K562 (cell line): ENCODE measurements around the gene ATPAF2. TPM values are rescaled to one million over a fixed set of nuclear protein-coding genes. Genes with fewer than 3 reads are reported as not detected.
A peak's percentile ranks its signal among the peaks of the same experiment; 100 is the strongest.

Experiments used
- CEBPG ChIP-seq, 3 experiments: fragments of 200-800 bp in 1 of 3; sonication (Bioruptor generic) in 1 of 3; sonication (generic) in 1 of 3; formaldehyde crosslinking in 1 of 3; IDR thresholded peaks in 2 of 3; conservative IDR thresholded peaks in 1 of 3; 2 replicates each; pipeline versions ENCODE4 v1.6.1 to v1.8.0; 2016 to 2022; ENCODE audit warnings: missing compliant biosample characterization in 2 of 3, missing genetic modification characterization in 2 of 3, mild to moderate bottlenecking in 1 of 3, missing genetic modification reagents in 1 of 3
- MAFF ChIP-seq: IDR thresholded peaks from 2 replicates; pipeline ENCODE4 v1.6.1; 2012; ENCODE audit warnings: low read length, improper control_type of control experiment
- MCM3 ChIP-seq: fragments of 450-650 bp; IDR thresholded peaks from 2 replicates; pipeline ENCODE4 v1.6.1; 2016
- MTF1 ChIP-seq: fragments of 250-450 bp; sonication (Bioruptor Pico); IDR thresholded peaks from 2 replicates; pipeline ENCODE4 v1.9.0; 2021; ENCODE audit warnings: moderate library complexity, mild to moderate bottlenecking, inconsistent platforms, borderline replicate concordance
- MYC ChIP-seq, 2 experiments: fragments of 250-450 bp in 1 of 2; sonication (Bioruptor Pico) in 1 of 2; IDR thresholded peaks; 2 replicates each; pipeline versions ENCODE4 v1.5.1 to v1.6.1; 2012 to 2021; ENCODE audit warnings: low read depth in 2 of 2, borderline replicate concordance in 1 of 2, improper control_type of control experiment in 1 of 2, low read length in 1 of 2, mild to moderate bottlenecking in 1 of 2, moderate library complexity in 1 of 2
- NR2C2 ChIP-seq, 2 experiments: fragments of 200-800 bp in 1 of 2; sonication (Bioruptor generic) in 1 of 2; sonication (generic) in 1 of 2; formaldehyde crosslinking in 1 of 2; IDR thresholded peaks; 2 replicates each; pipeline versions ENCODE4 v1.6.1 to v1.8.0; 2016 to 2022; ENCODE audit warnings: mild to moderate bottlenecking in 1 of 2, missing compliant biosample characterization in 1 of 2, missing genetic modification characterization in 1 of 2, missing genetic modification reagents in 1 of 2
- SP1 ChIP-seq: sonication (generic); formaldehyde crosslinking; IDR thresholded peaks from 2 replicates; pipeline ENCODE4 v1.8.1; 2022; ENCODE audit warnings: mild to moderate bottlenecking, missing genetic modification reagents
- SP2 ChIP-seq: IDR thresholded peaks from 2 replicates; pipeline ENCODE4 v1.6.1; 2011; ENCODE audit warnings: mild to moderate bottlenecking, low read depth, low read length, moderate library complexity; ENCODE audit not compliant: poor library complexity, severe bottlenecking; ENCODE audit errors: extremely low read depth
- TCF7L2 ChIP-seq: fragments of 150-350 bp; IDR thresholded peaks from 2 replicates; pipeline ENCODE4 v1.6.1; 2016; ENCODE audit warnings: low read depth, mild to moderate bottlenecking, low read length, moderate library complexity
- TGIF2 ChIP-seq: sonication (generic); formaldehyde crosslinking; IDR thresholded peaks from 2 replicates; pipeline ENCODE4 v1.8.1; 2022; ENCODE audit warnings: mild to moderate bottlenecking, missing genetic modification reagents, moderate library complexity
- ZNF551 ChIP-seq: fragments of 250-450 bp; sonication (Bioruptor Pico); IDR thresholded peaks from 2 replicates; pipeline ENCODE4 v1.5.0; 2021; ENCODE audit warnings: mild to moderate bottlenecking, moderate library complexity
- polyA plus RNA-seq, 8 experiments: library from polyadenylated mRNA; depleted of rRNA in 4 of 8; stranded (reverse) in 5 of 8; unstranded in 3 of 8; fragments of >200 nt; fragmentation: Nextera tagmentation in 2 of 8; fragmentation: Illumina TruSeq in 1 of 8; extraction: Ambion mirVana in 2 of 8; extraction: Trizol in 1 of 8; gene quantifications; 2 replicates each; pipeline versions ENCODE4 v1.2.1 to v1.2.3, GENCODE V29; 2011 to 2014; ENCODE audit warnings: inconsistent platforms in 1 of 8, missing spikeins in 1 of 8
- total RNA-seq, 7 experiments: library from RNA; depleted of rRNA in 6 of 7; stranded (reverse); fragments of >200 nt in 6 of 7; fragmentation: Illumina TruSeq in 2 of 7; extraction: Trizol in 2 of 7; gene quantifications; 2 replicates each; pipeline versions ENCODE4 v1.2.1 to v1.2.3, GENCODE V29; 2011 to 2021; ENCODE audit warnings: low replicate concordance in 1 of 7
- TF ChIP-seq, protein P1 (sequence below): fragments of 450-650 bp; IDR thresholded peaks from 2 replicates; pipeline ENCODE4 v1.6.1; 2016; ENCODE audit warnings: low read depth
- TF ChIP-seq, protein P2 (sequence below): IDR thresholded peaks from 2 replicates; pipeline ENCODE4 v1.6.1; 2014; ENCODE audit warnings: antibody characterized with exemption
- TF ChIP-seq, protein P3 (sequence below): fragments of 450-650 bp; formaldehyde crosslinking; IDR thresholded peaks from 2 replicates; pipeline ENCODE4 v1.4.0; 2020; ENCODE audit warnings: mild to moderate bottlenecking, moderate library complexity

Gene ATPAF2
- total and polyA plus RNA-seq, 9 of the 15 experiments (the other 6 are each of a cell fraction or from before 2014, with no cell fraction given) = 2.1 to 19.2 (median 11.3) TPM

DNA sequence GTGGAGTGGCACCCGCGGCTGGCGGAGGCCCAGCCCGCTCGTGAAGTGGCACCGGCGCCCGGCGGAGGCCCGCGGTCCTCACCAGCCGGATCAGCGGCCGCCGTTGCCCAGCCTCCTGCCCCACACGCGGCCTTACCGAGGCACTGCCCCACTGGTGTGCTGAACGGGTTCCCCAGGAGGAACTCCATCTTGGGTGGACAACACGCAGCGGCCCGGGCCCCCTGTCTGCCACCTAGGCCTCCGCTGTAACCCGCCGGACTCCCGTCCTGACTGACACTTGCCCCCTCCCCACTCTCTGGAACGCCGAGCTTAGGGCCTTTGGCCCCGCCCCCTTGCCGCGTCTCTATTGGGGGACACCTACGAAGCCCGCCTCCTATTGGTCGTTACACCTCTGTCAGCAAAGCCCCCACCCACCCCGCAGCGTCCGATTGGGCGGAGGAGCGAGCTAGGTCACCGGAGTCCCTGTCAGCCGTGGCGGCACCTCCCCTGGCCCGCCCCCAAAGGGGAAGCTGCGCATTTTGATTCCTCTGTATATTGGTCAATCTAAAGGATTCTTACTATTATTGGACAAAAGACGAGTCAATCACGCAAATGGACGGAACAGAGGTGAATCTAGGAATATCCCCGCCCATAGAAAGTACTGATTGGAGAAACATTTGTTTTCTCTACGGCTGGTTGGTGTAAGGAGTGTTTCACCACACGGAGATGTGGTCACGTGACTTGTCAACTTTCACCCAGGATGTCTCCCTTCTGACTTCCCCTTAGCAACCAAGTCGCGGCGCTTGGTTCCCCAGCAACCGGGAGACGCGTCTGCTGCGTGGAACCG lies 66.6 kb downstream of the ATPAF2 start, which contains the start of the genes DRC3 and TOM1L2 (continued):
- TF ChIP-seq CEBPG (CRISPR knock-in tag; IDR thresholded peaks at IDR 0.05) = no peak
- TF ChIP-seq CEBPG (tag; conservative IDR thresholded peaks at IDR 0.05 in 1 of 2, IDR thresholded peaks at IDR 0.05 in 1 of 2) = peak; percentile 62 to 66; a peak in 3 of 4 replicates
- TF ChIP-seq NR2C2 (CRISPR knock-in tag; IDR thresholded peaks at IDR 0.05) = peak; percentile 89
- TF ChIP-seq NR2C2 (tag; IDR thresholded peaks at IDR 0.05) = peak; percentile 99
- TF ChIP-seq MAFF = no peak
- TF ChIP-seq, protein P1, sequence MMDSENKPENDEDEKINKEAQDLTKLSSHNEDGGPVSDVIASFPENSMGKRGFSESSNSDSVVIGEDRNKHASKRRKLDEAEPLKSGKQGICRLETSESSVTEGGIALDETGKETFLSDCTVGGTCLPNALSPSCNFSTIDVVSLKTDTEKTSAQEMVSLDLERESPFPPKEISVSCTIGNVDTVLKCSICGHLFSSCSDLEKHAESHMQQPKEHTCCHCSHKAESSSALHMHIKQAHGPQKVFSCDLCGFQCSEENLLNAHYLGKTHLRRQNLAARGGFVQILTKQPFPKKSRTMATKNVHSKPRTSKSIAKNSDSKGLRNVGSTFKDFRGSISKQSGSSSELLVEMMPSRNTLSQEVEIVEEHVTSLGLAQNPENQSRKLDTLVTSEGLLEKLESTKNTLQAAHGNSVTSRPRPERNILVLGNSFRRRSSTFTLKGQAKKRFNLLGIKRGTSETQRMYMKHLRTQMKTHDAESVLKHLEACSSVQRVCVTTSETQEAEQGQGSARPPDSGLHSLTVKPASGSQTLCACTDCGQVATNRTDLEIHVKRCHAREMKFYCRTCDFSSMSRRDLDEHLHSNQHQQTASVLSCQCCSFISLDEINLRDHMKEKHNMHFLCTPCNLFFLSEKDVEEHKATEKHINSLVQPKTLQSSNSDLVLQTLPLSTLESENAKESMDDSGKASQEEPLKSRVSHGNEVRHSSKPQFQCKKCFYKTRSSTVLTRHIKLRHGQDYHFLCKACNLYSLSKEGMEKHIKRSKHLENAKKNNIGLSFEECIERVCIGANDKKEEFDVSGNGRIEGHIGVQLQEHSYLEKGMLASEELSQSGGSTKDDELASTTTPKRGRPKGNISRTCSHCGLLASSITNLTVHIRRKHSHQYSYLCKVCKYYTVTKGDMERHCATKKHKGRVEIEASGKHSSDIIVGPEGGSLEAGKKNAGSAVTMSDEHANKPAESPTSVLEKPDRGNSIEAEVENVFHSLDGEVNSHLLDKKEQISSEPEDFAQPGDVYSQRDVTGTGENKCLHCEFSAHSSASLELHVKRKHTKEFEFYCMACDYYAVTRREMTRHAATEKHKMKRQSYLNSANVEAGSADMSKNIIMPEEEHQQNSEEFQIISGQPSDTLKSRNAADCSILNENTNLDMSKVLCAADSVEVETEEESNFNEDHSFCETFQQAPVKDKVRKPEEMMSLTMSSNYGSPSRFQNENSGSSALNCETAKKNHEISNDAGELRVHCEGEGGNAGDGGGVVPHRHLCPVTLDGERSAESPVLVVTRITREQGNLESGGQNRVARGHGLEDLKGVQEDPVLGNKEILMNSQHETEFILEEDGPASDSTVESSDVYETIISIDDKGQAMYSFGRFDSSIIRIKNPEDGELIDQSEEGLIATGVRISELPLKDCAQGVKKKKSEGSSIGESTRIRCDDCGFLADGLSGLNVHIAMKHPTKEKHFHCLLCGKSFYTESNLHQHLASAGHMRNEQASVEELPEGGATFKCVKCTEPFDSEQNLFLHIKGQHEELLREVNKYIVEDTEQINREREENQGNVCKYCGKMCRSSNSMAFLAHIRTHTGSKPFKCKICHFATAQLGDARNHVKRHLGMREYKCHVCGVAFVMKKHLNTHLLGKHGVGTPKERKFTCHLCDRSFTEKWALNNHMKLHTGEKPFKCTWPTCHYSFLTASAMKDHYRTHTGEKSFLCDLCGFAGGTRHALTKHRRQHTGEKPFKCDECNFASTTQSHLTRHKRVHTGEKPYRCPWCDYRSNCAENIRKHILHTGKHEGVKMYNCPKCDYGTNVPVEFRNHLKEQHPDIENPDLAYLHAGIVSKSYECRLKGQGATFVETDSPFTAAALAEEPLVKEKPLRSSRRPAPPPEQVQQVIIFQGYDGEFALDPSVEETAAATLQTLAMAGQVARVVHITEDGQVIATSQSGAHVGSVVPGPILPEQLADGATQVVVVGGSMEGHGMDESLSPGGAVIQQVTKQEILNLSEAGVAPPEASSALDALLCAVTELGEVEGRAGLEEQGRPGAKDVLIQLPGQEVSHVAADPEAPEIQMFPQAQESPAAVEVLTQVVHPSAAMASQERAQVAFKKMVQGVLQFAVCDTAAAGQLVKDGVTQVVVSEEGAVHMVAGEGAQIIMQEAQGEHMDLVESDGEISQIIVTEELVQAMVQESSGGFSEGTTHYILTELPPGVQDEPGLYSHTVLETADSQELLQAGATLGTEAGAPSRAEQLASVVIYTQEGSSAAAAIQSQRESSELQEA = no peak
- TF ChIP-seq, protein P2, sequence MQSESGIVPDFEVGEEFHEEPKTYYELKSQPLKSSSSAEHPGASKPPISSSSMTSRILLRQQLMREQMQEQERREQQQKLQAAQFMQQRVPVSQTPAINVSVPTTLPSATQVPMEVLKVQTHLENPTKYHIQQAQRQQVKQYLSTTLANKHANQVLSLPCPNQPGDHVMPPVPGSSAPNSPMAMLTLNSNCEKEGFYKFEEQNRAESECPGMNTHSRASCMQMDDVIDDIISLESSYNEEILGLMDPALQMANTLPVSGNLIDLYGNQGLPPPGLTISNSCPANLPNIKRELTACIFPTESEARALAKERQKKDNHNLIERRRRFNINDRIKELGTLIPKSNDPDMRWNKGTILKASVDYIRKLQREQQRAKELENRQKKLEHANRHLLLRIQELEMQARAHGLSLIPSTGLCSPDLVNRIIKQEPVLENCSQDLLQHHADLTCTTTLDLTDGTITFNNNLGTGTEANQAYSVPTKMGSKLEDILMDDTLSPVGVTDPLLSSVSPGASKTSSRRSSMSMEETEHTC = peak; percentile 71; the same call in 1 of the 2 replicates
- TF ChIP-seq, protein P3, sequence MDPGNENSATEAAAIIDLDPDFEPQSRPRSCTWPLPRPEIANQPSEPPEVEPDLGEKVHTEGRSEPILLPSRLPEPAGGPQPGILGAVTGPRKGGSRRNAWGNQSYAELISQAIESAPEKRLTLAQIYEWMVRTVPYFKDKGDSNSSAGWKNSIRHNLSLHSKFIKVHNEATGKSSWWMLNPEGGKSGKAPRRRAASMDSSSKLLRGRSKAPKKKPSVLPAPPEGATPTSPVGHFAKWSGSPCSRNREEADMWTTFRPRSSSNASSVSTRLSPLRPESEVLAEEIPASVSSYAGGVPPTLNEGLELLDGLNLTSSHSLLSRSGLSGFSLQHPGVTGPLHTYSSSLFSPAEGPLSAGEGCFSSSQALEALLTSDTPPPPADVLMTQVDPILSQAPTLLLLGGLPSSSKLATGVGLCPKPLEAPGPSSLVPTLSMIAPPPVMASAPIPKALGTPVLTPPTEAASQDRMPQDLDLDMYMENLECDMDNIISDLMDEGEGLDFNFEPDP (CRISPR knock-in tag) = no peak
- TF ChIP-seq SP2 = peak; percentile 91
- TF ChIP-seq SP1 (CRISPR knock-in tag) = peak; percentile 98
- TF ChIP-seq ZNF551 = no peak
- TF ChIP-seq TGIF2 (CRISPR knock-in tag) = no peak; the same call in 1 of the 2 replicates
- no peak for TF ChIP-seq TCF7L2
- TF ChIP-seq MYC (IDR thresholded peaks at IDR 0.05; ENCODE audit: low read depth, low read length) = no peak
- TF ChIP-seq MYC (CRISPR knock-in tag; IDR thresholded peaks at IDR 0.05; ENCODE audit: borderline replicate concordance, low read depth) = no peak
- TF ChIP-seq MCM3 = no peak
- TF ChIP-seq MTF1 (CRISPR knock-in tag) = no peak
